Endothelial cell of umbilical vein (primary cell): ENCODE data around the gene MEIOSIN. TPM values are rescaled to one million over a fixed set of nuclear protein-coding genes. Genes with fewer than 3 reads are reported as not detected.

ENCODE experiments used
- BruUV-seq: library from RNA; stranded (reverse); fragments of 400-500 nt; replicated peaks from 2 replicates; lab custom pipeline; 2021; lab: Mats Ljungman, UMichigan
- CTCF ChIA-PET: fragments of 300-600, 350-600 bp; sonication (Branson Sonifier 250); formaldehyde crosslinking; loops from one replicate; lab custom pipeline; 2021; ENCODE audit warnings: antibody characterized with exemption, inconsistent platforms; lab: Charles Lee
- POLR2A ChIA-PET: fragments of 300-600, 350-600 bp; sonication (Branson Sonifier 250); formaldehyde crosslinking; loops from one replicate; lab custom pipeline; 2021; ENCODE audit warnings: antibody characterized with exemption, inconsistent platforms; lab: Charles Lee
- DNase-seq: peaks from one replicate; pipeline ENCODE4 v3.0.0-alpha.2; 2011; ENCODE audit warnings: low read depth, low spot score
- FAIRE-seq: peaks from 2 replicates; lab custom pipeline; 2011; peaks lifted over from hg19 to GRCh38; lab: Jason Lieb, UNC
- H2AFZ ChIP-seq: 2 replicates; pipeline ENCODE4 v1.6.0; 2012; ENCODE audit warnings: low read depth, low read length, control low read depth, inconsistent platforms
- H3K27ac ChIP-seq: 2 replicates; pipeline ENCODE4 v1.5.1; 2011; ENCODE audit warnings: low read depth, mild to moderate bottlenecking, control low read depth, low read length, moderate library complexity; ENCODE audit not compliant: insufficient read depth
- H3K27me3 ChIP-seq, 2 experiments: 2 replicates each; pipeline versions ENCODE4 v1.6.0 to v1.6.1; 2011; ENCODE audit warnings: low read length in 2 of 2, mixed read lengths in 1 of 2; ENCODE audit not compliant: control insufficient read depth in 2 of 2, insufficient read depth in 2 of 2
- H3K36me3 ChIP-seq, 2 experiments: 2 replicates in 1 of 2; 3 replicates in 1 of 2; pipeline ENCODE4 v1.5.1; 2011; ENCODE audit warnings: low read length in 2 of 2, mild to moderate bottlenecking in 1 of 2, moderate library complexity in 1 of 2; ENCODE audit not compliant: control insufficient read depth in 2 of 2, insufficient read depth in 2 of 2; ENCODE audit errors: extremely low read depth in 1 of 2
- H3K4me1 ChIP-seq: 3 replicates; pipeline ENCODE4 v1.5.1; 2011; ENCODE audit warnings: mild to moderate bottlenecking, low read length; ENCODE audit not compliant: control insufficient read depth, insufficient read depth; ENCODE audit errors: extremely low read depth
- H3K4me2 ChIP-seq: 2 replicates; pipeline ENCODE4 v1.6.1; 2011; ENCODE audit warnings: low read length, control low read depth, mixed read lengths; ENCODE audit not compliant: insufficient read depth
- H3K4me3 ChIP-seq, 3 experiments: fragments of 200-600 bp in 1 of 3; sonication (generic), shearing (Covaris generic) in 1 of 3; replicated peaks in 1 of 3; 2 replicates each; pipeline ENCODE4 v1.5.1; 2011 to 2016; ENCODE audit warnings: control low read depth in 3 of 3, low read length in 3 of 3, mild to moderate bottlenecking in 2 of 3, inconsistent platforms in 1 of 3, low read depth in 1 of 3, moderate library complexity in 1 of 3; ENCODE audit not compliant: insufficient read depth in 1 of 3
- H3K79me2 ChIP-seq: 2 replicates; pipeline ENCODE4 v1.6.0; 2012; ENCODE audit warnings: low read length, inconsistent platforms; ENCODE audit not compliant: control insufficient read depth, insufficient read depth
- H3K9ac ChIP-seq: replicated peaks from 2 replicates; pipeline ENCODE3; 2011; ENCODE audit warnings: low read length, control low read depth; ENCODE audit not compliant: insufficient read depth; ENCODE audit errors: extremely low read depth
- H3K9me1 ChIP-seq: replicated peaks from 3 replicates; pipeline ENCODE4 v1.6.0; 2011; ENCODE audit warnings: mild to moderate bottlenecking, low read length; ENCODE audit not compliant: control insufficient read depth, insufficient read depth; ENCODE audit errors: extremely low read depth
- H3K9me3 ChIP-seq: replicated peaks from 2 replicates; pipeline ENCODE4 v1.5.1; 2012; ENCODE audit warnings: low read length, inconsistent platforms; ENCODE audit not compliant: control insufficient read depth, insufficient read depth
- H4K20me1 ChIP-seq: replicated peaks from 2 replicates; pipeline ENCODE3; 2011; ENCODE audit warnings: mild to moderate bottlenecking, low read length; ENCODE audit not compliant: control insufficient read depth, insufficient read depth; ENCODE audit errors: extremely low read depth
- EZH2 ChIP-seq: IDR thresholded peaks from 2 replicates; pipeline ENCODE4 v1.6.1; 2012; ENCODE audit warnings: borderline replicate concordance, low read depth, mild to moderate bottlenecking, moderate library complexity, low read length, inconsistent platforms; ENCODE audit not compliant: severe bottlenecking
- FOS ChIP-seq: IDR thresholded peaks from 2 replicates; pipeline ENCODE4 v1.6.1; 2011; ENCODE audit warnings: mild to moderate bottlenecking, low read length, moderate library complexity, borderline replicate concordance; ENCODE audit not compliant: insufficient read depth
- GATA2 ChIP-seq: IDR thresholded peaks from 2 replicates; pipeline ENCODE4 v1.7.0; 2011; ENCODE audit warnings: low read depth, mild to moderate bottlenecking, moderate library complexity, mixed read lengths, low read length; ENCODE audit not compliant: insufficient read length, insufficient read depth
- JUN ChIP-seq: IDR thresholded peaks from 2 replicates; pipeline ENCODE4 v1.6.1; 2011; ENCODE audit warnings: borderline replicate concordance, low read depth; ENCODE audit not compliant: insufficient read length, insufficient read depth
- MYC ChIP-seq: IDR thresholded peaks from one replicate; pipeline ENCODE4 v1.6.1; 2011; ENCODE audit warnings: mild to moderate bottlenecking, low read depth, low read length
- POLR2A ChIP-seq: IDR thresholded peaks from 2 replicates; pipeline ENCODE4 v1.6.1; 2012; ENCODE audit warnings: low read depth, mild to moderate bottlenecking, control low read depth, low read length
- POLR2AphosphoS5 ChIP-seq: IDR thresholded peaks from 2 replicates; pipeline ENCODE4 v1.6.1; 2012; ENCODE audit warnings: low read depth, mild to moderate bottlenecking, control low read depth, low read length, moderate library complexity; ENCODE audit not compliant: insufficient read depth
- dilution Hi-C: fragments of 300-500 bp; cut with MboI; formaldehyde crosslinking; loops from one replicate; pipeline ENCODE4 v1.15.0; 2019; ENCODE audit warnings: low sequenced_read_pairs; ENCODE audit not compliant: extremely low pct_ligation_motif_present
- intact Hi-C: fragments of 100-400 bp; cut with micrococcal nuclease; formaldehyde crosslinking; loops from one replicate; pipeline ENCODE4 v1.10.0; 2022
- polyA plus RNA-seq, 4 experiments: library from polyadenylated mRNA; depleted of rRNA in 3 of 4; stranded (reverse) in 3 of 4; unstranded in 1 of 4; fragments of >200 nt; gene quantifications; 2 replicates each; pipeline versions ENCODE4 v1.2.1 to v1.2.3, GENCODE V29; 2011 to 2012; ENCODE audit warnings: missing spikeins in 1 of 4
- total RNA-seq: library from RNA; stranded (reverse); gene quantifications from 2 replicates; pipeline ENCODE4 v1.2.3, GENCODE V29; 2021
- TF ChIP-seq, protein P1 (sequence below): IDR thresholded peaks from 2 replicates; pipeline ENCODE4 v1.6.1; 2011; ENCODE audit not compliant: insufficient read depth, insufficient read length
- TF ChIP-seq, protein P2 (sequence below), 2 donors: IDR thresholded peaks; 1 replicate in 1 of 2; 2 replicates in 1 of 2; pipeline ENCODE4 v1.5.1; 2011; ENCODE audit warnings: low read length in 2 of 2, mild to moderate bottlenecking in 2 of 2, moderate library complexity in 2 of 2, control low read depth in 1 of 2, inconsistent platforms in 1 of 2, low read depth in 1 of 2; ENCODE audit not compliant: insufficient read depth in 1 of 2; ENCODE audit errors: extremely low read depth in 1 of 2

The MEIOSIN gene
- total and polyA plus RNA-seq, 2 donors (not counting 3 experiments of a cell fraction or from before 2014, with no cell fraction given), result not detected

DNA sequence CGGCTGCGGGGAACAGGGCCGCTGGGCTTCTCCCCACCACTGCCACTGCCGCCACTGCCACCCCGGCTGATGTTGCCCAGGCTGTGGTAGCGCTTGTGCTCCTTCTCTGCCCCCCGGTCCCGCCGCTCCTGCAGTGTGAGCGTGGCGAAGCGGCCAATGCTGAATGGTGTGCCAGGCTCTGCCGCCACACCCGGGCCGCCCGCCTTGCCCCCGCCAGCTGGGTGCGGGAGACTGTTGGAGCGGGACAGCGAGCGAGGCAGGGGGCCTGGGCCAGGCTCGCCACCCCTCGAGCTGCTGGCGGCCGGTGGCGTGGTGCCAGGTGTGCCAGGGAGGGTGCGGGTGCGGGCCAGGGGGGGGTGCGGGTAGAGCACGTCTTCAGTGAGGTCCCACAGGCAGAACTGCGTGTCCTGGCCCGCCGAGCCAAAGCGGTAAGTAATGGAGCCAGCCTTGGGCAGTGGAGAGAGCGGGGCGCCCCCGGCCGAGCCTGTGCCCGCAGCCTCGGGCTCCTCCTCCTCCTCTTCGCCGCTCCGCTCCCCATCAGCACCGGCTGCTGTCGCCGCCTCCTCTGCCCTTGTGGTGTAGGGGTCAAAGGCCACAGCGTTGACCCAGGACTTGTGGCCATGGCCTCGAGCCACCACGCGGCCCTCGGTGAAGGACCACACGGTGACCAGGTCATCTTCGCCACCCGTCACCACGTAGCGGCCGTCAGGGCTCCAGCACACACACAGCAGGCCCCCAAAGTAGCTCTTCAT, 52.7 kb downstream of the MEIOSIN start:
- H3K9ac ChIP-seq, result no peak overlapping the region
- H3K9me3 ChIP-seq, result no peaks in the 10 kb centered on the region
- peaks cover 4% of the 10 kb centered on the region for H3K79me2 ChIP-seq
- TF ChIP-seq, protein P1, sequence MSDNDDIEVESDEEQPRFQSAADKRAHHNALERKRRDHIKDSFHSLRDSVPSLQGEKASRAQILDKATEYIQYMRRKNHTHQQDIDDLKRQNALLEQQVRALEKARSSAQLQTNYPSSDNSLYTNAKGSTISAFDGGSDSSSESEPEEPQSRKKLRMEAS, result no peak
- TF ChIP-seq EZH2, result no peak
- TF ChIP-seq JUN, result no peak
- TF ChIP-seq FOS, result no peak
- TF ChIP-seq GATA2, result no peak
- TF ChIP-seq POLR2AphosphoS5, result no peak
- TF ChIP-seq POLR2A, result no peak
- TF ChIP-seq, protein P2, sequence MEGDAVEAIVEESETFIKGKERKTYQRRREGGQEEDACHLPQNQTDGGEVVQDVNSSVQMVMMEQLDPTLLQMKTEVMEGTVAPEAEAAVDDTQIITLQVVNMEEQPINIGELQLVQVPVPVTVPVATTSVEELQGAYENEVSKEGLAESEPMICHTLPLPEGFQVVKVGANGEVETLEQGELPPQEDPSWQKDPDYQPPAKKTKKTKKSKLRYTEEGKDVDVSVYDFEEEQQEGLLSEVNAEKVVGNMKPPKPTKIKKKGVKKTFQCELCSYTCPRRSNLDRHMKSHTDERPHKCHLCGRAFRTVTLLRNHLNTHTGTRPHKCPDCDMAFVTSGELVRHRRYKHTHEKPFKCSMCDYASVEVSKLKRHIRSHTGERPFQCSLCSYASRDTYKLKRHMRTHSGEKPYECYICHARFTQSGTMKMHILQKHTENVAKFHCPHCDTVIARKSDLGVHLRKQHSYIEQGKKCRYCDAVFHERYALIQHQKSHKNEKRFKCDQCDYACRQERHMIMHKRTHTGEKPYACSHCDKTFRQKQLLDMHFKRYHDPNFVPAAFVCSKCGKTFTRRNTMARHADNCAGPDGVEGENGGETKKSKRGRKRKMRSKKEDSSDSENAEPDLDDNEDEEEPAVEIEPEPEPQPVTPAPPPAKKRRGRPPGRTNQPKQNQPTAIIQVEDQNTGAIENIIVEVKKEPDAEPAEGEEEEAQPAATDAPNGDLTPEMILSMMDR (IDR thresholded peaks at IDR 0.05; ENCODE audit: extremely low read depth in 1 of 2, insufficient read depth in 1 of 2, low read depth in 1 of 2, low read length in 2 of 2), result no peak
- TF ChIP-seq MYC, result no peak
- no peak overlapping the region for H3K4me2 ChIP-seq
- H3K27ac ChIP-seq, result no peak overlapping the region
- H3K36me3 ChIP-seq, result peaks cover 10 to 31% of the 10 kb centered on the region in 2 experiments
- H3K4me3 ChIP-seq, result no peak overlapping the region
- ChIA-PET POLR2A (no interaction called here), CTCF (no interaction called here)
- H3K4me1 ChIP-seq, result peaks cover 4% of the 10 kb centered on the region
- no peak for DNase-seq
- FAIRE-seq, result no peak
- no peaks in the 10 kb centered on the region for H3K27me3 ChIP-seq
- H4K20me1 ChIP-seq, result no peaks in the 10 kb centered on the region
- H2AFZ ChIP-seq, result no peak overlapping the region
- no peaks in the 10 kb centered on the region for H3K9me1 ChIP-seq
- dilution Hi-C loops, result no loop called here
- intact Hi-C loops, result no loop called here
- BruUV-seq, result no TSS peak
